ENCODE data around the gene SAMD14. TPM values are rescaled to one million over a fixed set of nuclear protein-coding genes. Genes with fewer than 3 reads are reported as not detected.

SAMD14 gene
- total and polyA plus RNA-seq, 2 of the 4 experiments (the other 2 are of a cell fraction) = 1.4 to 6.2 TPM

- Histone ChIP-seq H2AFZ (replicated peaks; ENCODE audit: low read length, poor library complexity) (no peak overlapping the region), H3K14ac (replicated peaks; ENCODE audit: low read depth, low read length) (no peak overlapping the region), H3K9ac (ENCODE audit: low read depth, low read length) (no peak overlapping the region), H3K9me3 (ENCODE audit: control insufficient read depth, insufficient read depth, low read length) (no peaks in the 10 kb centered on the region), H4K5ac (ENCODE audit: low read depth, low read length) (no peak overlapping the region), H3K4ac (ENCODE audit: low read depth, low read length) (peak overlapping the region; percentile 43; the same call in 1 of the 2 replicates), H2BK5ac (ENCODE audit: low read depth, low read length, poor library complexity, severe bottlenecking) (no peak overlapping the region), H2BK120ac (ENCODE audit: low read depth, low read length) (no peak overlapping the region), H2BK20ac (ENCODE audit: low read depth, low read length) (peak overlapping the region; percentile 18; the same call in 1 of the 2 replicates), H3K4me2 (ENCODE audit: low read depth, low read length) (no peak overlapping the region), H2AK5ac (ENCODE audit: low read depth, low read length) (peak overlapping the region; percentile 20; the same call in 1 of the 2 replicates), H4K91ac (ENCODE audit: insufficient read depth, low read depth, low read length) (no peak overlapping the region), H4K20me1 (ENCODE audit: insufficient read depth, low read length) (peaks cover 4% of the 10 kb centered on the region), H4K8ac (ENCODE audit: low read depth in 2 of 2, low read length in 2 of 2) (no peak overlapping the region), H3K4me3 (ENCODE audit: insufficient read depth, low read depth, low read length) (no peak overlapping the region), H3K56ac (ENCODE audit: extremely low read depth, insufficient read depth, low read length) (no peak overlapping the region; the same call in 1 of the 2 replicates), H3K18ac (ENCODE audit: low read depth, low read length) (no peak overlapping the region), H3K36me3 (ENCODE audit: control insufficient read depth, insufficient read depth, low read length) (no peaks in the 10 kb centered on the region), H3K23ac (ENCODE audit: low read depth, low read length) (peak overlapping the region; percentile 11; the same call in 1 of the 2 replicates), H3K4me1 (ENCODE audit: control insufficient read depth, insufficient read depth, low read length) (peaks cover 9% of the 10 kb centered on the region), H3K27ac (ENCODE audit: insufficient read depth, low read length) (no peak overlapping the region), H3K27me3 (ENCODE audit: control insufficient read depth, insufficient read depth, low read length) (no peaks in the 10 kb centered on the region), H3K79me1 (ENCODE audit: low read depth in 1 of 2, low read length in 2 of 2) (peaks cover 0 to 26% of the 10 kb centered on the region in 2 experiments; a peak in 2 of 4 replicates), H3K9me1 (ENCODE audit: insufficient read depth, low read length) (peaks cover 4% of the 10 kb centered on the region; the same call in 1 of the 2 replicates), H2BK15ac (ENCODE audit: low read depth, low read length) (0 out of 3 replicates have a peak overlapping the region, but pooled peaks have one; percentile 10), H2AK9ac (replicated peaks; ENCODE audit: low read depth, low read length, poor library complexity) (no peak overlapping the region)
- 85% methylated on average over 5 of the region's 16 CpGs; no CpG with 5 or more reads in 1 of the 2 experiments for WGBS, 2 experiments (ENCODE audit: extremely low coverage in 2 of 2, insufficient read length in 1 of 2)
- CTCF ChIA-PET = no interaction called here
- no TSS peak for BruUV-seq (replicated peaks)
- POLR2A ChIA-PET (ENCODE audit: unreplicated experiment) = no interaction called here
- intact Hi-C loops (cut with micrococcal nuclease) (no loop called here), in situ Hi-C loops (cut with MboI; ENCODE audit: low sequenced_read_pairs) (no loop called here), dilution Hi-C loops (cut with HindIII; ENCODE audit: low sequenced_read_pairs, unreplicated experiment) (no loop called here)
- ATAC-seq (ENCODE audit: low read depth) (no peak), DNase-seq (no peak)
- TF ChIP-seq RFX5 (IDR thresholded peaks at IDR 0.05; ENCODE audit: low read depth, low read length) = no peak
- no peak for TF ChIP-seq USF2 (IDR thresholded peaks at IDR 0.05; ENCODE audit: low read depth, low read length)
- TF ChIP-seq CHD1 (IDR thresholded peaks at IDR 0.05; ENCODE audit: low read depth, low read length) = no peak
- no peak for TF ChIP-seq RAD21 (IDR thresholded peaks at IDR 0.05; ENCODE audit: low read length)
- TF ChIP-seq MAZ (IDR thresholded peaks at IDR 0.05; ENCODE audit: borderline replicate concordance, low read depth, low read length) = no peak
- TF ChIP-seq MXI1 (IDR thresholded peaks at IDR 0.05; ENCODE audit: borderline replicate concordance, low read depth, low read length) = no peak
- no peak for TF ChIP-seq ELK1 (IDR thresholded peaks at IDR 0.05; ENCODE audit: borderline replicate concordance, low read depth, low read length)
- TF ChIP-seq CEBPB (IDR thresholded peaks at IDR 0.05; ENCODE audit: low read depth, low read length) = no peak
- no peak for TF ChIP-seq FOS (IDR thresholded peaks at IDR 0.05; ENCODE audit: low read depth, low read length)
- TF ChIP-seq BHLHE40 (IDR thresholded peaks at IDR 0.05; ENCODE audit: low read depth, low read length) = no peak
- TF ChIP-seq MAFK (IDR thresholded peaks at IDR 0.05; ENCODE audit: low read depth, low read length) = no peak
- TF ChIP-seq NFE2L2 (IDR thresholded peaks at IDR 0.05; ENCODE audit: low read depth, low read length) = no peak
- TF ChIP-seq POLR2A (IDR thresholded peaks at IDR 0.05; ENCODE audit: low read depth, low read length) = no peak
- no peak for TF ChIP-seq RCOR1 (IDR thresholded peaks at IDR 0.05; ENCODE audit: insufficient replicate concordance, low read length)
- TF ChIP-seq SMC3 (IDR thresholded peaks at IDR 0.05; ENCODE audit: low read depth, low read length) = no peak
Measured at GRCh38 chr17:50153650-50154575, 24.0 kb upstream of the SAMD14 start.
